PFSK-1 (cell line): ENCODE measurements around the gene AKR1E2.

Experiments used
- FOXP2 ChIP-seq: optimal IDR thresholded peaks from 2 replicates; pipeline ENCODE3; 2011; ENCODE audit warnings: borderline replicate concordance, control low read depth, inconsistent platforms; ENCODE audit not compliant: insufficient read depth; ENCODE audit errors: extremely low read length, extremely low read depth
- POLR2AphosphoS5 ChIP-seq: IDR thresholded peaks from 2 replicates; pipeline ENCODE4 v1.6.1; 2012; ENCODE audit warnings: low read depth, mild to moderate bottlenecking, control low read depth, low read length, moderate library complexity
- SIN3A ChIP-seq: IDR thresholded peaks from 2 replicates; pipeline ENCODE4 v1.6.1; 2012; ENCODE audit warnings: mild to moderate bottlenecking, low read length, moderate library complexity, borderline replicate concordance; ENCODE audit not compliant: insufficient read depth
- TAF1 ChIP-seq: IDR thresholded peaks from 2 replicates; pipeline ENCODE4 v1.6.1; 2012; ENCODE audit warnings: low read length, control low read depth, borderline replicate concordance; ENCODE audit not compliant: insufficient read depth
- TF ChIP-seq, protein P1 (sequence below), 2 experiments: IDR thresholded peaks; 2 replicates each; pipeline versions ENCODE4 v1.6.1 to v1.8.0; 2011 to 2012; ENCODE audit warnings: low read depth in 2 of 2, low read length in 2 of 2, control low read depth in 1 of 2, inconsistent platforms in 1 of 2, mild to moderate bottlenecking in 1 of 2, moderate library complexity in 1 of 2; ENCODE audit not compliant: insufficient read depth in 1 of 2

Gene AKR1E2

DNA sequence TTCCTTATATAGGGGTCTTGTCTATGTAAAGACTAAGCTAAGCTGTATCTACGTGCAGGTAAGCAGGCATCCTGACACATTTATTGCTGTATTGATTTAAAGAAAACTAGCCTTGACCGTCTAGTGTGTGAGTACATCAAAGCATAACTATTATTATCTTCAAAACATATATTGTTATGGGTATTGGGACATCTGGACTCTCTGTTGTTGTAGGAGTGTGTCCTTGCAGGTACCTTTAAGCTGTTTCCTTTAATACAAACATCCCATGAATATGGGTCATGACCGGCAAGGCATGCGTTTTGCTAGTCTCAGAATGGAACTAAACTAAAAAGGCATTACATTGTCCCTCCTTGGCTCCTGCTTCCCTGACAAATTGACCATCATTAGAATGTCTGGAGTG, 35.1 kb upstream of the AKR1E2 start:
- TF ChIP-seq, protein P1, sequence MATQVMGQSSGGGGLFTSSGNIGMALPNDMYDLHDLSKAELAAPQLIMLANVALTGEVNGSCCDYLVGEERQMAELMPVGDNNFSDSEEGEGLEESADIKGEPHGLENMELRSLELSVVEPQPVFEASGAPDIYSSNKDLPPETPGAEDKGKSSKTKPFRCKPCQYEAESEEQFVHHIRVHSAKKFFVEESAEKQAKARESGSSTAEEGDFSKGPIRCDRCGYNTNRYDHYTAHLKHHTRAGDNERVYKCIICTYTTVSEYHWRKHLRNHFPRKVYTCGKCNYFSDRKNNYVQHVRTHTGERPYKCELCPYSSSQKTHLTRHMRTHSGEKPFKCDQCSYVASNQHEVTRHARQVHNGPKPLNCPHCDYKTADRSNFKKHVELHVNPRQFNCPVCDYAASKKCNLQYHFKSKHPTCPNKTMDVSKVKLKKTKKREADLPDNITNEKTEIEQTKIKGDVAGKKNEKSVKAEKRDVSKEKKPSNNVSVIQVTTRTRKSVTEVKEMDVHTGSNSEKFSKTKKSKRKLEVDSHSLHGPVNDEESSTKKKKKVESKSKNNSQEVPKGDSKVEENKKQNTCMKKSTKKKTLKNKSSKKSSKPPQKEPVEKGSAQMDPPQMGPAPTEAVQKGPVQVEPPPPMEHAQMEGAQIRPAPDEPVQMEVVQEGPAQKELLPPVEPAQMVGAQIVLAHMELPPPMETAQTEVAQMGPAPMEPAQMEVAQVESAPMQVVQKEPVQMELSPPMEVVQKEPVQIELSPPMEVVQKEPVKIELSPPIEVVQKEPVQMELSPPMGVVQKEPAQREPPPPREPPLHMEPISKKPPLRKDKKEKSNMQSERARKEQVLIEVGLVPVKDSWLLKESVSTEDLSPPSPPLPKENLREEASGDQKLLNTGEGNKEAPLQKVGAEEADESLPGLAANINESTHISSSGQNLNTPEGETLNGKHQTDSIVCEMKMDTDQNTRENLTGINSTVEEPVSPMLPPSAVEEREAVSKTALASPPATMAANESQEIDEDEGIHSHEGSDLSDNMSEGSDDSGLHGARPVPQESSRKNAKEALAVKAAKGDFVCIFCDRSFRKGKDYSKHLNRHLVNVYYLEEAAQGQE (IDR thresholded peaks at IDR 0.05; ENCODE audit: insufficient read depth in 1 of 2, low read depth in 2 of 2, low read length in 2 of 2) = no peak
- TF ChIP-seq FOXP2 (no peak), SIN3A (no peak), TAF1 (no peak), POLR2AphosphoS5 (no peak)

DNA sequence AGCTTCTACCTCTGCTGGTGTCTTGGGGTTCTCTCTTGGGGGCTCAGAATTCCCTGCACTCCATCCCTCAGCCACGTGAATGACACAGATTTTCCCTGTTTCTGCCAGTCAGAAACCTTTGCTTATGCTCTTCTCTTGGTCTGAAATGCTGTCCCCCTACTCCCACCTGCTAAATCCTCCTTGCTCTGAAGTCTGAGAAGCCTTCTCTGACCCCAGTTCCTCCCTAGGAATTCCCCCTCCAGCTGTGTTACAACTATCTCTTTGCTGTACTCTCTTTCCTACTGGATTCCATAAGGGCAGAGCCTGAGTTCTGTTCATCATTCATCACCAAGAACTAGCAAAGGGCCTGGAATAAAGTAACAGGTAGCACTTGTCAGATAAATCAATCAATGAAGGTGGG, 33.6 kb upstream of the AKR1E2 start:
- TF ChIP-seq POLR2AphosphoS5 (no peak), TAF1 (no peak), FOXP2 (no peak), SIN3A (no peak)
- TF ChIP-seq, protein P1 (IDR thresholded peaks at IDR 0.05; ENCODE audit: insufficient read depth in 1 of 2, low read depth in 2 of 2, low read length in 2 of 2) = no peak

DNA sequence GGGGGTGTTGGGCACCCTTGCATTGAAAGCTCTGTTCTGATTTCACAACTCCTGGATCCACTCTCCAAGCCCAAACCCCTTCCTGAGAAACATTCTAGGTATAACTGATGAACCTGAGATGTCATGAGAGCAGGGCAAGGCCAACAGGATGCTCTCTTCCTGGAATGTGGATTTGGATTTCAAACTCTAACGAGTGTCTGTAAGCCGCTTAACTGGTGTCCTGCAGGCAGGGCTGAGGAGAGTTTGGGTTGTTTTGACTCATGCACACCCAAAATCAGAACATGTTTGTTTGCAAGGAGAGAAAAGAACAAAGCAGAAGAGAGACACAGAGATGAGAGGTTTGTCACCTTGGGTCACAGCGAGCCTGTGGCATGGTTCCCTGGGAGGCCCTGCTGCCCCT, 24.6 kb upstream of the AKR1E2 start:
- TF ChIP-seq POLR2AphosphoS5 (no peak), TAF1 (no peak), FOXP2 (no peak), SIN3A (no peak)
- TF ChIP-seq, protein P1 (IDR thresholded peaks at IDR 0.05; ENCODE audit: insufficient read depth in 1 of 2, low read depth in 2 of 2, low read length in 2 of 2) = no peak

DNA sequence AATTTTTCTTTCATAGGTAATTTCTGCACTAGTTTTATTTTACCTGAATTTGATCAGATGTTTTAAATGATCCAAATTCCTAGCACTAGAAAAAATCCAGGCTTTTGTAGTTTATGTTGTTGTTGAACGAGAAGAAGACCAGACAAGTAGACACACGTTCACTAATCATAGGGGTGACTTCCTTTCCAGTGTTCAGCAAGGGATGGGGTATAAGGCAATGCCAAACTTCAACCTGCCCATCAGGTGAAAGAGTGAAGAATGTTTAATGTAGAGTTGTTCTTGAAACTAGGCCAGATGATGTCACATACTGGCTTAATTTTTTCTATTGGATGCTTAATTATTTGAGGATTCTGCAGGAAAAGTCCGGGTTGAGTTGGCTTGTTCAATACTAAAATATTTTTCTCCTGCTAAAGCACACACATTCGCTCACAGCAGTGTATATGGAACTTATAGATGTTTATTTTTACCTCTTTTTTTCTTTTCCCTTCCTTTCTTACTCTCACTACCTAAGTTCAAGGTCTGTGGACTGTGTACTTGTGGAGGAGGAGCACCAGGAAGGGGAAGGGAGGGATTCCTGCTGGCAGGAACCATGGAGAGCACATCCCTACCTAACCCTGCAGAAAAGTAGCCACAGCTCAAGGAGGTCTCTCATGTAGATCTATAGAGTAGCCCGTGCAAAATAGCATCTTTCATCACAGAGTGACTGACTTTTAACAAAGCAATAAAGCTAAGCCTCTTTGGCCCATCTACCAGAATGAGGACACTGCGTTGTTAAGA, 23.1 kb upstream of the AKR1E2 start:
- TF ChIP-seq SIN3A = no peak
- TF ChIP-seq, protein P1 (IDR thresholded peaks at IDR 0.05; ENCODE audit: insufficient read depth in 1 of 2, low read depth in 2 of 2, low read length in 2 of 2) = peak; percentile 57 to 80; a peak in 3 of 4 replicates

DNA sequence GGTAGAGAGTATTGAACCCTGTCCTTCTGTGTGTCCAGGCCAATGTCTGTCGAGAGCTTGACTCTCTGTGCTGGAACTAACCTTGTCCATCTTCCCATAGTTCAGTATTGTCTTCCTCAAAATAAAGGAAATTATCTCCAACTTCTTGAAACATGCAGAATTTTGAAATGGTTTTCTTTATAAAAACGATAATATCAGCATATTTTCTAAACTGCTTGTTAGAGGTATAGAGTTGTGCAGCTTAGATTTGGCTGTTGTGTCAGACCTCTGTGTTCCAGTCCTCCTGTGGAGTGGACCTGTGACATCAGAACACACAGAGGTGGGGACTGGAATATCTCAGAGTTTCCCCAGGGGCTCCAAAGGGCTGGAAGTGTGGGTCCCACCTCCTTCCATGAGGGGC, 22.2 kb upstream of the AKR1E2 start:
- TF ChIP-seq SIN3A (no peak), TAF1 (no peak), FOXP2 (no peak), POLR2AphosphoS5 (no peak)
- TF ChIP-seq, protein P1 (IDR thresholded peaks at IDR 0.05; ENCODE audit: insufficient read depth in 1 of 2, low read depth in 2 of 2, low read length in 2 of 2) = no peak
